Measurements from ENCODE around the gene PCGF3.
A peak's percentile ranks its signal among the peaks of the same experiment; 100 is the strongest.
"Not testable (repeated sequence)": the region's sequence is repeated elsewhere in the genome, so short reads cannot be mapped to it uniquely, and the experiment has no call there.

The PCGF3 gene

GRCh38 chr4:776743-777441, 71.3 kb downstream of the PCGF3 start:
- Histone ChIP-seq H2AFZ (ENCODE audit: low read depth, low read length, severe bottlenecking) (no peak overlapping the region), H3K9me3 (ENCODE audit: insufficient read depth, low read length) (no peaks in the 10 kb centered on the region), H3K27ac (ENCODE audit: low read depth, low read length) (no peak overlapping the region), H3K27me3 (ENCODE audit: low read length) (no peaks in the 10 kb centered on the region), H3K4me3 (ENCODE audit: insufficient read depth, low read length, poor library complexity, severe bottlenecking) (no peak overlapping the region), H3K36me3 (ENCODE audit: low read length) (peaks cover 4% of the 10 kb centered on the region; the same call in 1 of the 2 replicates), H4K20me1 (ENCODE audit: low read depth, low read length) (no peaks in the 10 kb centered on the region), H3K4me2 (ENCODE audit: low read depth, low read length, poor library complexity, severe bottlenecking) (no peak overlapping the region), H3K9me2 (replicated peaks; ENCODE audit: insufficient read depth, low read length) (no peaks in the 10 kb centered on the region), H3F3A (ENCODE audit: insufficient read depth) (no peaks in the 10 kb centered on the region), H3K9ac (ENCODE audit: low read length) (no peak overlapping the region), H3K79me2 (ENCODE audit: insufficient read depth, low read length) (peaks cover 84% of the 10 kb centered on the region)
- TF ChIP-seq, protein P1, sequence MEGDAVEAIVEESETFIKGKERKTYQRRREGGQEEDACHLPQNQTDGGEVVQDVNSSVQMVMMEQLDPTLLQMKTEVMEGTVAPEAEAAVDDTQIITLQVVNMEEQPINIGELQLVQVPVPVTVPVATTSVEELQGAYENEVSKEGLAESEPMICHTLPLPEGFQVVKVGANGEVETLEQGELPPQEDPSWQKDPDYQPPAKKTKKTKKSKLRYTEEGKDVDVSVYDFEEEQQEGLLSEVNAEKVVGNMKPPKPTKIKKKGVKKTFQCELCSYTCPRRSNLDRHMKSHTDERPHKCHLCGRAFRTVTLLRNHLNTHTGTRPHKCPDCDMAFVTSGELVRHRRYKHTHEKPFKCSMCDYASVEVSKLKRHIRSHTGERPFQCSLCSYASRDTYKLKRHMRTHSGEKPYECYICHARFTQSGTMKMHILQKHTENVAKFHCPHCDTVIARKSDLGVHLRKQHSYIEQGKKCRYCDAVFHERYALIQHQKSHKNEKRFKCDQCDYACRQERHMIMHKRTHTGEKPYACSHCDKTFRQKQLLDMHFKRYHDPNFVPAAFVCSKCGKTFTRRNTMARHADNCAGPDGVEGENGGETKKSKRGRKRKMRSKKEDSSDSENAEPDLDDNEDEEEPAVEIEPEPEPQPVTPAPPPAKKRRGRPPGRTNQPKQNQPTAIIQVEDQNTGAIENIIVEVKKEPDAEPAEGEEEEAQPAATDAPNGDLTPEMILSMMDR (IDR thresholded peaks at IDR 0.05; ENCODE audit: insufficient read depth, low read length, poor library complexity, severe bottlenecking) = no peak
- TF ChIP-seq EZH2phosphoT487 (conservative IDR thresholded peaks at IDR 0.05; ENCODE audit: low read length) = no peak

- Histone ChIP-seq H3K4me3 (ENCODE audit: insufficient read depth, low read length, poor library complexity, severe bottlenecking) (no peak overlapping the region), H3K79me2 (ENCODE audit: insufficient read depth, low read length) (peaks cover 83% of the 10 kb centered on the region), H3K27me3 (ENCODE audit: low read length) (no peaks in the 10 kb centered on the region), H2AFZ (ENCODE audit: low read depth, low read length, severe bottlenecking) (no peak overlapping the region), H3K27ac (ENCODE audit: low read depth, low read length) (no peak overlapping the region), H3K36me3 (ENCODE audit: low read length) (peaks cover 4% of the 10 kb centered on the region; the same call in 1 of the 2 replicates), H4K20me1 (ENCODE audit: low read depth, low read length) (no peaks in the 10 kb centered on the region), H3K9me3 (ENCODE audit: insufficient read depth, low read length) (no peaks in the 10 kb centered on the region), H3K9ac (ENCODE audit: low read length) (no peak overlapping the region), H3K9me2 (replicated peaks; ENCODE audit: insufficient read depth, low read length) (no peaks in the 10 kb centered on the region), H3K4me2 (ENCODE audit: low read depth, low read length, poor library complexity, severe bottlenecking) (no peak overlapping the region), H3F3A (ENCODE audit: insufficient read depth) (no peaks in the 10 kb centered on the region)
- TF ChIP-seq, protein P1 (IDR thresholded peaks at IDR 0.05; ENCODE audit: insufficient read depth, low read length, poor library complexity, severe bottlenecking) = no peak
- TF ChIP-seq EZH2phosphoT487 (conservative IDR thresholded peaks at IDR 0.05; ENCODE audit: low read length) = no peak
Measured at GRCh38 chr4:777520-778262, 72.1 kb downstream of the PCGF3 start.

GRCh38 chr4:779555-779954, 73.9 kb downstream of the PCGF3 start:
- Histone ChIP-seq H3K27ac (ENCODE audit: low read depth, low read length) (no peak overlapping the region), H3K79me2 (ENCODE audit: insufficient read depth, low read length) (peaks cover 68% of the 10 kb centered on the region), H3K27me3 (ENCODE audit: low read length) (no peaks in the 10 kb centered on the region), H3K4me2 (ENCODE audit: low read depth, low read length, poor library complexity, severe bottlenecking) (peak overlapping the region; percentile 87), H3K4me3 (ENCODE audit: insufficient read depth, low read length, poor library complexity, severe bottlenecking) (no peak overlapping the region), H3K9me2 (replicated peaks; ENCODE audit: insufficient read depth, low read length) (no peaks in the 10 kb centered on the region), H3K9ac (ENCODE audit: low read length) (no peak overlapping the region), H3F3A (ENCODE audit: insufficient read depth) (no peaks in the 10 kb centered on the region), H3K36me3 (ENCODE audit: low read length) (peaks cover 4% of the 10 kb centered on the region; the same call in 1 of the 2 replicates), H2AFZ (ENCODE audit: low read depth, low read length, severe bottlenecking) (no peak overlapping the region), H3K9me3 (ENCODE audit: insufficient read depth, low read length) (no peaks in the 10 kb centered on the region), H4K20me1 (ENCODE audit: low read depth, low read length) (no peaks in the 10 kb centered on the region)
- no peak for TF ChIP-seq EZH2phosphoT487 (conservative IDR thresholded peaks at IDR 0.05; ENCODE audit: low read length)
- TF ChIP-seq, protein P1 (IDR thresholded peaks at IDR 0.05; ENCODE audit: insufficient read depth, low read length, poor library complexity, severe bottlenecking) = no peak

DNA sequence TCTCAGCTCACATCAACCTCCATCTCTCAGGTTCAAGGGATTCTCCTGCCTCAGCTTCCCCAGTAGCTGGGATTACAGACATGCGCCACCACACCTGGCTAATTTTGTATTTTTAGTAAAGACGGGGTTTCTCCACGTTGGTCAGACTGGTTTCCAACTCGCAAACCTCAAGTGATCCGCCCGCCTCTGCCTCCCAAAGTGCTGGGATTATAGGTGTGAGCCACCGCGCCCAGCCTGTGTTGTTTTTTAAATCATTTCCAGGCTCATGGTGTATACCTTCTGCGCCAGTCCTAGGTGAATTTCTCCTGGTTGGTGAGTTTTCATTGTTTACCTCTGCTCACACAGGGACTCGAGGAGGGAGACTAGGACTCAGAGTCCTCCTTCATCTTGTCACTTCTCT, 74.6 kb downstream of the PCGF3 start:
- H3F3A ChIP-seq (ENCODE audit: insufficient read depth); H2AFZ ChIP-seq (ENCODE audit: low read depth, low read length, severe bottlenecking); H3K36me3 ChIP-seq (ENCODE audit: low read length); H3K9me3 ChIP-seq (ENCODE audit: insufficient read depth, low read length); H3K27me3 ChIP-seq (ENCODE audit: low read length); H4K20me1 ChIP-seq (ENCODE audit: low read depth, low read length); H3K9me2 ChIP-seq (replicated peaks; ENCODE audit: insufficient read depth, low read length): not testable (repeated sequence)
- H3K4me2 ChIP-seq (ENCODE audit: low read depth, low read length, poor library complexity, severe bottlenecking) = peak overlapping the region; percentile 87
- peaks cover 62% of the 10 kb centered on the region for H3K79me2 ChIP-seq (ENCODE audit: insufficient read depth, low read length)
- peak overlapping the region; percentile 77; the same call in 1 of the 2 replicates for H3K27ac ChIP-seq (ENCODE audit: low read depth, low read length)
- peak overlapping the region; percentile 98 for H3K9ac ChIP-seq (ENCODE audit: low read length)
- peak overlapping the region; percentile 95 for H3K4me3 ChIP-seq (ENCODE audit: insufficient read depth, low read length, poor library complexity, severe bottlenecking)
